Stimulated activated CD4-positive, alpha-beta T cell treated with anti-CD3 and anti-CD28 coated beads, Interleukin-1b, Interleukin-23, amount 100 ng/mL, for 24 hours (primary cell): ENCODE data around the gene FAM174A.
"Not testable (repeated sequence)": the region's sequence is repeated elsewhere in the genome, so short reads cannot be mapped to it uniquely, and the experiment has no call there.

Experiments used
- DNase-seq, 4 experiments: peaks; one replicate each; pipeline ENCODE4 v3.0.0-alpha.2; 2020; ENCODE audit warnings: low read depth in 4 of 4, low spot score in 1 of 4

Gene FAM174A

DNA sequence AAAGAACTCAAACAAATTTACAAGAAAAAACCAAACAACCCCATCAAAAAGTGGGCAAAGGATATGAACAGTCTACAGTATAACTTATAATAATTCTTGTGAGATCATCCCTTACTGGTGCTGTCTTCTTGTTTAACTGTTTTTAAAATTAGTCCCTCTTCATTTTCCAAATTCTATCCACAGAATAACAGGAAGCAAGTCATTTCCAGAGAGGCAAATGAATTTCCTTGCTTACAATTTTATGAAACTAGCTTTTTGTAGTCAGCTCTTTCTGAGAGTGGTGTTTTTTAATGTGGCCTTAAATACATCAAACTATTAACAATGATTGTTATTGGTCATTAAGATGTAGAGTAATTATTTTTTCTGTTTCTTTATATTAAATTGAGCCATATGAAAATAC lies 40.6 kb downstream of the FAM174A start:
- DNase-seq: no peak

DNA sequence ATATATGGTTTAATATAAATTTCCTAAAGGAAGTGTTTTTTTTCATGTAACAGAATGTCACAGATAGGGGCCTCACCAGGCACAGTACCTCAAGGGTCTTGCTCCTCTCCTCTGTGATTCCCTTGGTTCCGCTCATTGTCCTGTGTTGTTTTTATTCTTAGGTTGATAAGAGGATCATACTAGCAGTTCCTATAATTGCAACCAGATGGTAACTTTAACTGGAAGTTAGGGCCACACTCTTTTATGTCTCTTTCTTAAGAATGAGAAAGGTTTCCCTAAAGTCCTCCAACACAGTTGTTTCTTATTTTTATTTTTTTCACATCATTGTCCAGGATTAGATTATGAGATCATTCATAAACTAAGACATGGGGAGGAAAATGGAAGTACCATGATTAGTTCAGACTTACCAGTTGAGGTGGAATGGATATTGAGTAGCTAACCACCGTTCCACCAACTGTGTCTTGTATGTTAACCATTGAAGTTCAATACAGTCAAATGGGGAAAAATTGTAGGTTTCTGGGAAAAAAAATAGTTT lies 41.1 kb downstream of the FAM174A start:
- no peak for DNase-seq

DNA sequence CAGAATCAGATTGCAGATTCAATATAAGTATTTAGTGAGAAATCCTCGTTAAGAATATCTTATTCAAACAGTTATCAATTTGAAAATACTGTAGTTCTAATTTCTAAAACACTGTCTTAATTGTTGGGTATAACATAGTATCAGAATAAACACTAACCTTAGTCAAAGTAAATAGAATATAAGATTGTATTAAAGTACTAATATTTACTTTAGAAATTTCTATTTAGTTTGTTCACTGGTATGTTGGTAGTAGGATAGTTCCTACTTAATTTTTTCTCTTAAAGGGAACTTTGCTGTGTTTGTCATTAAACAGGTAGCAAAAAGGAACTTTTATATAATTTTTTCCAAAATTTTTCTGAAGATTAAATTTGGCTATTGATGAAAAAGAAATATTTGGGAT lies 42.3 kb downstream of the FAM174A start:
- DNase-seq: no peak

DNA sequence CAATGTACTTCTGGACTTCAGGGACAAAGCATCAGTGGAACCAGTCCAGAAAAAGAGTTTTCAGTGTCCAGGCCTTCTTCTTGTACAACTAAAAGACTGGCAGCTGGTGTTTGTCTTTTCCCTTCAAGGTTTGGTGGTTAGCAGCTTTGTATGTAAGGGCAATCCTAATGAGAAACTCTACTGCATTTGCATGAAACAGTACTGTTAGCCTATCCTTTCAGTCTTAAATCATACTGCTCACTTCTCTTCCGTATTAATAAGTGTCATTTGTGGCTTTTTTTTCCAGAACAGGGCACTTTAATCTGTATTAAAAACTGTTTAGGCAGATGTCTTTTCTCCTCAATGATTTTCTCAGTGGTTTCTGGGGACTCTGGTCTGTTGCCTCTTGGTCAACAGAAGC lies 48.9 kb downstream of the FAM174A start:
- DNase-seq: no peak

DNA sequence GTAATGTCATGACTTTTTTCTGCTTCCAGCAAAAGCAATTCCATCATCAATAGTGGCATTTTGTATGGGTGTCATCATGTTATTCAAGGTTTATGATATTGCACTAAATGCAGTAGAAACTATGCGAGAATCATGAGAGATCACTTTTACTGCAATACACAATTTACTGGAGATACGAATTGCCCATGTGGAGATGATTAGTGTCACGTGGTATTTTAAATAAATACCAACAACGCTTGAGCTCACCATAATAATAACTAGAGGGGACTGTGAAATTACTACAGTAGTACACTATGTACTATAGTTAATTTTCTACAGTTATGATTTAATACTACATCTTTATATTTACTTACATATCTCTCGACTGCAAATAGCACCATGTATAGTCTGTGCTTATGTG lies 49.7 kb downstream of the FAM174A start:
- DNase-seq: no peak

DNA sequence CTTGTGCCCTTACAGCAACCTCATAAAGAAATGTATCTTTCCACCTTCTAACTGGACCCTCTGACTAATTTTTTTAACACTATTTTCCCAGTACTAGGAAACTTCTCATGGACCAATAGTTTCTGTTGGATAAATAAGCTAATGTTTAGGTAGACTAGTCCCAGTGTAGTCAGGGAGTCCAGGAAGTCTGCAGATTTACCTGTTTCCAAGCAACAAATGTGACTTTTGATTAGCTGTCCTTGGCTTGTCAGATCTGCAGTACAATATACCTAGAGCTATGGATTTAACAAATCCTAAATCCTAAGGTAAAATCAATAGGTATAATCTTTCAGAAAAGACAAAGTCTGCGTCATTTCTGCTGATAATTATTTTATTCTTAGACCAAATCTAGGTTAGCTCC lies 55.7 kb downstream of the FAM174A start:
- DNase-seq: no peak

DNA sequence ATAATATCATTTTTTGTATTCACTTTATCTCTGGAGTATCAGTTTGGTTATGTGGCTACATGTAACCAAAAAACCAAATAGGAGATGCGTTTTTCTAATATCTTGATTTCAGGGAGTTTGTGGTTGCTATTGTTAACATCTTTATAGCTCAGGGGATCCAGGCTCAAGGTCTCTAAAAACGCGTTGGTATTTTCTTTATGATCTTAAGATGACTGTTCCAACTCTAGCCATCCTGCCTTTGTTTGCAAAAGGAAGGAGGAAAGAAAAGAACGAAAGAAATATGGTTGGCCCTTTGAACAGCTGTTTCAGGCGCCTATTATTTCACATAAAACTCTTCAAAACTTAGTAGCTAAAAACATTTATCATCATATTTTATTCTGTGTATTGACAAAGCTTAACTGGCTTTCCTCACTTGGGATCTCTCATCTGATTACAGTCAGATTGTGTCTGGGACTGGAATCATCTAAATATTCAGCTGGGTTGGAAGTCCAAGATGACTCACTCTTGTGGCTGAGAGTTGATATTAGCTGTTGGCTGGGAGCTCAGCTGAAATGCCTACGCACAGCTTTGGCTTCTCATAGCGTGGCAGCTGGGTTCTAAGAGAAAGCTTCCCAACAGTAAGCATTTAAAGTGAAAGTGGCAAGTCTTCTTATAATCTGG lies 60.1 kb downstream of the FAM174A start:
- DNase-seq: no peak

DNA sequence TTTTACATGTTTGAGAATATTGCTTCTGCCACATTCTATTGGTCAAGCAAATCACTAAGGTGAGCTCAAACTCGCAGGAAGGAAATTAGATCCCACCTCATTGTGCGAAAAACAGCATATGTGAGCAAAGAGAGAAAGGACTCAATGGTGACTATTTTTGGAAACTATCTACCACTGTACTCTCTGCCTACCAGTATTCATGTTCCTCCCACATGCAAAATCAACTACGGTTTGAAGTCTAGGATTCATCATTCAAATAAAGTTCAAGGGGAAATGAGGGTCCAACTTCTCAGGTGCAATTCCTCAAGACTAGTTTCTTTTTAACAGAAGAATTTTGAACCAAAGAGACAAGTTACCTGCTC lies 60.6 kb downstream of the FAM174A start:
- no peak for DNase-seq

DNA sequence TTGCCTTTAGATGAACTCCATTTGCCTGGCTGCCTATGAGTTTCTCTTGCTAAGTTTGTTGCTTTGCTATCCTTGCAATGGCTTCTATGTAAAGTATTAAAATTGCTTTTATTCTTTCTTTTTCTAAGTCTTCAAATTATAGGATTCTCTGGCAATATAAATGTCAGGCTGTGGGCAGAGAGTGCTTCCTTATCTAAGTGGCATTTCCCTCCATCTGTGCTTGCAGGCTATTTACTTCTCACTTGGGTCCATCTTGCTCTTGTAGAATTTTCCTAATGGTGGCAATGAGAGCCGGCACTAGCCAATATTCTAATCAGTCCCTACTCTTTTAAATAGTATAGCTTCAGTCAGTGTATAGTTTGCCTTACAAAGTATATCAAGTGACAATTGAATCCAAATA lies 63.3 kb downstream of the FAM174A start:
- no peak for DNase-seq

DNA sequence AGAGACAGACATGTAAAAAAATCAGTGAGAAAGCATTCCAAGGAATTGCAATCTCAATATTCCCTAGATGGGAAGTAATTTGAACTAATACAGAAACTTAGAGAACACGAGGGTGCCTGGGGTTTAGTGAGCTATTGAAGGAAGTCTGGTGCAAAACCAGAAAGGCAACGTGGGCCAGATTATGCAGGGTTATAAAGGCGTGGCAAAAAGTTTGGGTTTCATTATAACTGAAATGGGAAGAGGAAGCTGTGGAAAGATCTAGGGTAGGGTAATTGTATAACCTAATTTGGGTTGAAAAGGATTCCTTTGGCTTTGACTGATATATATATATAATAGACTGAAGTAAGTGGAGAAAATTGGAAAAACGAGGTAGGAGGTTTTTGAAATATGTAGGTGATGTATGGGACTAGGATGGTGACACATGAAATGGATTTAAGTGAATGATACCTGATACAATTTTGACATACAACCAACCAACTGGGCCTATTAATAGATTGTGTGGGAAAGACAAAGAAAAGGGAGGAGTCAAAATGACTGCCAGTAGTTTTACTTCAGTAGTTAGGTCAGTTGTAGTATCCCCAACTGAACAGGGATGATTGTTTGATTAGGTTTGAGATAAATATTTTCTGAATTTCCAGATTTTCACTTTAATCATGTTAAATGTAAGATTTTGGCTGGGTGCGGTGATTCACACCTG lies 65.3 kb downstream of the FAM174A start:
- DNase-seq: no peak

DNA sequence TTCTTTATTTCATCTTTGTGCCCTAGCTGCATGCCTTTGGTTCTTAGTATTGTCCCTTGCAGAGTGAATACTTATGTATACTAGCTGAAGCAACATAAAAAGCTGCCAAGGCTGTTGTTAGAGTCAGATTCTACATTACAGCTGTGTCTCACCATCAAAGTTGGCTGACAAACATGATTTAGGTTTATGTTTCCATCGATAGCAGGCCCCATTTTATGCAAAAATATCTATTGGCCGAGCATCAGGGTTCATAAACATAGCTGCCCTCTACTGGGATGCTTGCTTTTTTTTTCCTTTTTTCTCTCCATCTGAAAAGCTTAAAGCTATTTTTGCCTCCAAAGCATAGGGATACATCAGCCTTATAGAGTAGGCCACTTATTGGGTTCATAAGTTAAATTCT lies 68.0 kb downstream of the FAM174A start:
- DNase-seq: no peak

DNA sequence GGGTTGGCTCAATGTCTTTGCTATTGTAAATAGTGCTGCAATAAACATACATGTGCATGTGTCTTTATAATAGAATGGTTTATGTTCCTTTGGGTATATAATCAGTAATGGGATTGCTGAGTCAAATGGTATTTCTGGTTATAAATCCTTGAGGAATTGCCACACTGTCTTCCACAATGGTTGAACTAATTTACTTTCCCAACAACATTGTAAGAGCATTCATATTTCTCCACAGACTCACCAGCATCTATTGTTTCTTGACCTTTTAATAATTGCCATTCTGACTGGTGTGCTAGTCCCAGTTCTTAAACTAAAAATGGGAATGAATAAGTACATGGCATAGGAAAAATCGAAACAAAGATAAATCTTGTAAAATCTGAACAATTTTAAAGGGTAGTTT lies 68.8 kb downstream of the FAM174A start:
- not testable (repeated sequence) for DNase-seq

DNA sequence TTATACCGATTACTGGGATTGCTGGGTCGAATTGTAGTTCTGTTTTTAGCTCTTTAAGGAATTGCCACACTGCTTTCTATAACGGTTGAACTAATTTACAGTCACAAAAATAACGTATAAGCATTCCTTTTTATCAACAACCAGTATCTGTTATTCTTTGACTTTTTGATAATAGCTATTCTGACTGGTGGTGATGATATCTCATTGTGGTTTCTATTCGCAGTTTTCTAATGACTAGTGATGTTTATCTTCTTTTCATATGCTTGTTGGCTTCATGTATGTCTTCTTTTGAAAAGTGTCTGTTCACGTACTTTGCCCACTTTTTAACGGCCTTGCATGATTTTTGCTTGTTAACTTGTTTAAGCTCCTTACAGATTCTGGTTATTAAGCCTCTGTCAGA lies 74.4 kb downstream of the FAM174A start:
- DNase-seq: no peak

DNA sequence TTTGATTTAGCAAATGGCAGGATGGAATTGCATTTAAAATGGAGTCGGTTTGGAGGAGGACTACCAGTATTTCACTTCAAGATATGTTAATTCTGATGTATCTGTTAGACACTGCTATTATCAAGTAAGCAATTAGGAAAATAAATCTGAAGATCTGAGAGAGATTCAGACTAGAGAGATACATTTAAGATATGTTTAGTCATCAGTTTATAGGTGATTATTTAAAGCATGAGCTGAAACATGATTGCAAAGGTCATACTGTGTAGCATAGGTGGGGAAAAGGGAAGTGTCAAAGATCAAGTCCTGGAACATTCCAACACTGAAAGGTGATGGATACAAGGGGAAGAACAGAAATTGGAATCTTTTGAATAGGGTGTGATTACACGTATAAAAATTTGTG lies 79.1 kb downstream of the FAM174A start:
- DNase-seq: no peak

DNA sequence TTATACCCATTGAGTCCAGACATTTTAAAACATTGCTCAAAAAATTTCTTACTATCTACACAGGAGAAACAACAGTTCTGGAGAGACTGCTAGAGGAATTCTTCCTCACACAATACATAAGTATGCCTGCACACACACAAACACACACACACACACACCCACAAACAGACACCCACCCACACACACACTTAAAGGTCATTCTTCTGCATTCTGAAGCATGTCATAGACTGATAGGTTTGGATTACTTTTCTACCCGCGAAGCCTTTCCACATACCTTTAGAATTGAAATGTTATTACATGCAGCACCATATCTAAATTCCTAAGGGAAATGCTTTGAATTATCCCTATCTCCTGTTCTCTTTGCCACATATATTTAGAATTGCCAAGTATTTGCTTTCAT lies 80.2 kb downstream of the FAM174A start:
- no peak for DNase-seq

DNA sequence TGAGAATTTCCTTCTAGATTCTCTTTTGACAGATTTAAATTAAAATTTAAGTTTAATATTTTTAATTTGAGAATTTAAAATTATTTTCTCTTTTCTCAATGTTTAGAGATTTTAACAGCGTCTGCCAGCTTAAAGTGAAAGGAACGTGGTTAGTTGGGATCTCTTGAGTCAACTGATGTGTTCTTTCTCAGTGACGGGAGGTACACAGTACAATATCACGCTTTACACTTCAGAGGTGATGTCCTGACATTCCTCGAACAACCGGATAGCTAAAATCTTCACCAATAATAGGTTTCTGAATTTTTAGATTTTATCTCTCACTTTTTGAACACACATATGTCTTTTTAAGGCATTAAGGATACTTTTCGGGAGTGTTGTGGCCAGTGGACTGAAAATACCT lies 81.1 kb downstream of the FAM174A start:
- DNase-seq: no peak

DNA sequence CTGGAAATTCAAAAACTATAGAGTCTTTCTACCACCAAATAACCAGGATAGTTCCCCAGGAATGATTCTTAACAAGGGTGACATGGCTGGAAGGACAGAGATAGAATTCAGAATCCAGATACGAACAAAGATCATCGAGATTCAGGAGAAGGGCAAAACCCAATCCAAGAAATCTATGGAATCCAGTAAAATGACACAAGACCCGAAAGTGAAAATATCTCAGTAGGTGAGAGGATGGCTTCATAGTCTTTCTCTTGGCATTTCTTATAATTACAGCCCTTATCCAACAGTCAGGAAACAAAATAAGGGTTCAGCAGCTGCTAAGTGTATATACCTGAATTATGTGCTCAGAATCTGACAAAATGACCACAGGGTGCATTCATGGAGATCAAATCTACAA lies 81.8 kb downstream of the FAM174A start:
- DNase-seq: no peak

DNA sequence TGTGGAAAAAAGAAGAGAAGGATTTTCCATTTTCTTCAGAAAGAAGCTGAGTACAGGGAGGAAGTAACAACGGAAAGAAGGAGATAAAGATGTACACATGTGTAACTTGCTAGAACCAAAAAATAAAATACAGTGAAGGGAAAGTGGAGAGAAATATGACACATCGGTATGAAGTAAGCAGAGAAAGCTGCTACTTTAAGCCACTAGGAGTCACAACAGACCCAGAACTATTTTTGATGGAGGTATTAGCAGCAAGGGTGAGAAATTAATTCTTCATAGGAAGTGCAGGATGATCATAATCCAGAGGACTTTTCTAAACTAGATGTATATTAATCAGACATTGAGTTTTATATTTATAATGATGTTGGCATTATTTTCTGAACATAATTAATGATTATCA lies 88.5 kb downstream of the FAM174A start:
- no peak for DNase-seq

DNA sequence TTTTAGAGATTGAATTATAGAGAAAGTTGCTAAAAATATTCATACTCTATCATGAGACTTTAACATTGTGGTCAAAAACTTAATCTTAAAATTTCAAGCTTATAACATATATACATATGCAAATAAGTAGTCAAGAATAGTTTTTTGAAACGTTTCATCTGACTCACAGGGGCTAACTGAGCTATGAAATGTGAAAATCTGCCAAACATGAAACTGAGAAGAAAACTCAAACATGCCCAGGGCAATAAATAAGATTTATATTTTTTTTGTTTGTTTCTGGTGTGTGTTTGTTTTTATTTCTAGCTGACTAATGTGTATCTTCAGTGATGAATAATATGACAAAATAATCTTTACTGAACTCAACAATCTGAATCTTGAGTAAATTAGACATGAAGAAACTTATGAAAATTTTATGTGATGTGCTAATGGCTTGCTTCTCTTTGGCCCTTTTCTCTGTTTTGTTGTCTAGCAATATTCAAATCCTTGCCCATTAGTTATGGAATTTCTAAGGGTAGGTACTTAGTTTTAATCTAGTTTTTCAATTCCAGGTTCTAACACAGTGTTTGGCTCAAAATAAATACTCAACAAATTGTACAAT lies 99.9 kb downstream of the FAM174A start:
- no peak for DNase-seq
